ENCODE measurements around the gene PACRG.

The PACRG gene

GRCh38 chr6:163165922-163166321 is 438.1 kb downstream of the PACRG start:
- Mint-ChIP-seq H3K27ac (no peak overlapping the region), H3K4me3 (no peak overlapping the region), H3K9me3 (no peaks in the 10 kb centered on the region), H3K4me1 (no peaks in the 10 kb centered on the region), H3K36me3 (no peaks in the 10 kb centered on the region)
- no peak for ATAC-seq
- DNase-seq (ENCODE audit: low spot score in 2 of 2) = no peak

GRCh38 chr6:163166507-163166906 is 438.7 kb downstream of the PACRG start:
- H3K27ac Mint-ChIP-seq = no peak overlapping the region
- ATAC-seq (no peak), DNase-seq (ENCODE audit: low spot score in 2 of 2) (no peak)
- no peaks in the 10 kb centered on the region for H3K9me3 Mint-ChIP-seq
- H3K4me1 Mint-ChIP-seq = no peaks in the 10 kb centered on the region
- H3K36me3 Mint-ChIP-seq = no peaks in the 10 kb centered on the region
- no peak overlapping the region for H3K4me3 Mint-ChIP-seq

DNA sequence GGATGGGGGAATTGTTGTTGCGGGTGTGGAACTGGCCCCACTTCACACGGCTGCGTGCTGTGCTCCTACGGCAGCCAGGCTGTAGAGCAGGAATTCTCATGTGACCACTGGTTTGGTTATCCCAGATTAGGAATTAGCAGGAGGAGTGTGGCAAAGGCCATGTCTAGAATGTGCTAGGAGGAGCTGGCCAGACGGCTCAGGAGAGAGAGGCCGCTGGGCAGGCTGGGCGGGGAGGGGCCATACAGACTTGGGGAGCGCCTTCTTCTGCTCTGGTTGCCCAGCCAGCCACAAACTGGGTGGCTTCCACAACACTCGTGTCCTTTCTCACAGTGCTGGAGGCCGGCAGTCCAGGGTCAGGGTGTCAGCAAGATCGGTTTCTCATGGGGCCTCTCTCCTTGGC is 441.7 kb downstream of the PACRG start:
- no peak overlapping the region for H3K27ac Mint-ChIP-seq
- no peaks in the 10 kb centered on the region for H3K36me3 Mint-ChIP-seq
- no peaks in the 10 kb centered on the region for H3K4me1 Mint-ChIP-seq
- no peak for ATAC-seq
- H3K9me3 Mint-ChIP-seq = no peaks in the 10 kb centered on the region
- no peak for DNase-seq (ENCODE audit: low spot score in 2 of 2)
- no peak overlapping the region for H3K4me3 Mint-ChIP-seq

GRCh38 chr6:163170294-163170883 is 442.6 kb downstream of the PACRG start:
- Mint-ChIP-seq H3K9me3 (no peaks in the 10 kb centered on the region), H3K4me1 (no peaks in the 10 kb centered on the region), H3K4me3 (no peak overlapping the region), H3K36me3 (no peaks in the 10 kb centered on the region), H3K27ac (no peak overlapping the region)
- ATAC-seq (peak; percentile 50), DNase-seq (ENCODE audit: low spot score in 2 of 2) (peak in 1 of 2 donors; percentile 58)

DNA sequence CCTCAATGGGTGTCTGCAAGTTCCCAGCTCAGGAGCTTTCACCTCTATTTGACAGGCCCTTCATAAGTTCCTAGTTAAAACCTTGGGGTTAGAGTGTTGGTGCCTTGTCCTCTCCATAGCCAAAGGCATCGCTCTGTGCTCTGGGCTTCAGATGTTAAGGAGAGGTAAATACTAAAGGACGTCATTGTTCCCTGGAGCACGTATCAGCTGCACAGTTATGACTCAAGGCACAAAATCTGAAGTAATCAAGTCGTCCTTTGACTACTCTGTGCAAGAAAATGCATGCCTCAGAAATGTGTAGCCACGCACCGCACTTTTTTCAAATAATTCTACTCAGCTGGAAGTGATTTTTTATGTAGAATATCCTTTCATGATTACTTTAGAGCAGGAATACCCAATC is 446.0 kb downstream of the PACRG start:
- H3K36me3 Mint-ChIP-seq = no peaks in the 10 kb centered on the region
- H3K4me3 Mint-ChIP-seq = no peak overlapping the region
- ATAC-seq = no peak

GRCh38 chr6:163175301-163175700 is 447.5 kb downstream of the PACRG start:
- no peak for DNase-seq (ENCODE audit: low spot score in 2 of 2)
- H3K27ac Mint-ChIP-seq = no peak overlapping the region
- ATAC-seq = no peak
- no peaks in the 10 kb centered on the region for H3K9me3 Mint-ChIP-seq
- H3K4me3 Mint-ChIP-seq = no peak overlapping the region
- no peaks in the 10 kb centered on the region for H3K4me1 Mint-ChIP-seq
- H3K36me3 Mint-ChIP-seq = no peaks in the 10 kb centered on the region

More for the DNA sequence above, 446.0 kb downstream of the PACRG start:
- Mint-ChIP-seq H3K9me3 (no peaks in the 10 kb centered on the region), H3K27ac (no peak overlapping the region), H3K4me1 (no peaks in the 10 kb centered on the region)
- no peak for DNase-seq (ENCODE audit: low spot score in 2 of 2)

DNA sequence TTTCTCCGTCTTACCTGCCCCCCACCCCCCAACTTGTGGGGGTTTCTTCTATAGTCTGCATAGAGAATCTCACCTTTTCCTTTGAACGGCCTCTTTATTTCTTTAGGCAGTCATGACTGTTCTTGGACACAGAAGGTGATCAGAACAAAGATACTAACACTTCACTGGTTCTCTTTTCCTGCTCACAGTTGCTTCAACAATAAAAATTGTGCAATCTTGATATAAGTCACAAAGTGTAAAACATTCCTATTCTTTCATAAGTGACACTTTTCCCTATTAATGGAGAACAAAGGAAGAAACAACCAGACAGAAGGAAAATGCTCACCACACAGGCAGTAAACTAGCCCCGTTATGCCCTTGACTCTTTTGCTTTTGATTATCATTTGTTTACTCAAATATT is 448.3 kb downstream of the PACRG start:
- Mint-ChIP-seq H3K4me3 (no peak overlapping the region), H3K27ac (no peak overlapping the region), H3K9me3 (no peaks in the 10 kb centered on the region), H3K4me1 (no peaks in the 10 kb centered on the region), H3K36me3 (no peaks in the 10 kb centered on the region)
- DNase-seq (ENCODE audit: low spot score in 2 of 2) (no peak), ATAC-seq (no peak)

- Mint-ChIP-seq H3K9me3 (no peaks in the 10 kb centered on the region), H3K27ac (no peak overlapping the region), H3K4me3 (no peak overlapping the region), H3K36me3 (no peaks in the 10 kb centered on the region), H3K4me1 (no peaks in the 10 kb centered on the region)
- ATAC-seq (no peak), DNase-seq (ENCODE audit: low spot score in 2 of 2) (no peak)
These were observed 449.2 kb downstream of the PACRG start for GRCh38 chr6:163177007-163177406.

DNA sequence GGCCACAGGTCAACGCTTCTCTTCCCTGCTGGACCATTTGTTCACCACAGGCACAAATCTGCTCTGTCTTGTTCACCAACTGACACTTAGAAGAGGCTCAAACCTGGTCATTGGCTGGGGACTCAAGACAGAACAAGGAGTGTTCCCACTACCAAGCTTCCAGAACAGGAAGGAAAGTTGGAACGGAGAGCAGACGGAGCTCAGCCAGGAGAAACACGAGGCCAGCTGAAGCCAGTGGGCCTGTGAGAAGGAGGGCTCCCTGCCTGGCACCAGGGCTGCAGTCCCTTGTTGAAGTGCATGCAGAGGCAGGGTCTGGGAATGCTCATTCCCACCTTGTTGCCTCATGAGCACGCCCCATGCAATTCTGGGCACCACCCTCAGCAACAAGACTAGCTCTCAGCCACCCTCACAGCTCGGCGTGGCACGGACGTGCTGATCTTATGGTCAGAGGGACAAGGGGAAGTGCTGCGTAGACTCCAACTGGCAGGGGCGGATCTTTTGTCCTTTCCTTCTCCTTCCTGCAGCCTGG is 450.2 kb downstream of the PACRG start:
- Mint-ChIP-seq H3K9me3 (no peaks in the 10 kb centered on the region), H3K36me3 (no peaks in the 10 kb centered on the region), H3K4me1 (no peaks in the 10 kb centered on the region), H3K27ac (no peak overlapping the region), H3K4me3 (no peak overlapping the region)
- DNase-seq (ENCODE audit: low spot score in 2 of 2) = no peak
- ATAC-seq = peak; percentile 11

- no peaks in the 10 kb centered on the region for H3K4me1 Mint-ChIP-seq
- H3K4me3 Mint-ChIP-seq = no peak overlapping the region
- ATAC-seq (no peak), DNase-seq (ENCODE audit: low spot score in 2 of 2) (no peak)
- no peaks in the 10 kb centered on the region for H3K9me3 Mint-ChIP-seq
- no peaks in the 10 kb centered on the region for H3K36me3 Mint-ChIP-seq
- no peak overlapping the region for H3K27ac Mint-ChIP-seq
These were observed 451.3 kb downstream of the PACRG start for GRCh38 chr6:163179061-163179460.

GRCh38 chr6:163179721-163180120 is 451.9 kb downstream of the PACRG start:
- Mint-ChIP-seq H3K4me3 (no peak overlapping the region), H3K9me3 (no peaks in the 10 kb centered on the region), H3K4me1 (no peaks in the 10 kb centered on the region), H3K36me3 (no peaks in the 10 kb centered on the region), H3K27ac (no peak overlapping the region)
- ATAC-seq (no peak), DNase-seq (ENCODE audit: low spot score in 2 of 2) (no peak)

- no peak for ATAC-seq
- Mint-ChIP-seq H3K4me1 (no peaks in the 10 kb centered on the region), H3K9me3 (no peaks in the 10 kb centered on the region), H3K36me3 (no peaks in the 10 kb centered on the region), H3K27ac (no peak overlapping the region), H3K4me3 (no peak overlapping the region)
- DNase-seq (ENCODE audit: low spot score in 2 of 2) = no peak
These were observed 453.2 kb downstream of the PACRG start for GRCh38 chr6:163180874-163181541.

DNA sequence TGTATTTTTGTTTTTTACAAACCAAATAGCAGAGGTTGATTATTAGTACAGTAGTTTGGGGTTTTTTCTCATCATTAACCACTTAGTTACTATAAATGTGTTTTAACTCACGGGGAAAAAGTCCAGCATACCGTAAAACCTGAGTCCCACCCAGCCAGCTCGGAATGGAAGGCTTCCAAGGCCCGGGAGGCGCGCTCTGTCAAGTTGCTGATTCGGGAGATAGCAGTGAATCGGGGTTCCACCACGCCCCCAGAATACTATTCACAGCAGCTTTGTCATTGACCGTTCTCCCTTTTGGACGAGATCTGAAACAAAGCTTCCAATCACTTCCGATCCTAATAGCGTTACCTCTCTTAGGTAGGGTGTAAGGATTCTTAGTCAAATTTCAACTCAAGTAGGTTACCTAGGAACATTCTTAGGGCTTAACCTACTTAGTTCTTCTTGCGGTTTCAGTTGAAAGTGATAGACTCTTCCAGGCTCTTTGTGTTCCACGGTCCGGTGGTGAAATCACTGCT is 453.9 kb downstream of the PACRG start:
- DNase-seq (ENCODE audit: low spot score in 2 of 2) (no peak), ATAC-seq (no peak)
- H3K9me3 Mint-ChIP-seq = no peaks in the 10 kb centered on the region
- no peaks in the 10 kb centered on the region for H3K4me1 Mint-ChIP-seq
- no peak overlapping the region for H3K4me3 Mint-ChIP-seq
- H3K27ac Mint-ChIP-seq = no peak overlapping the region
- H3K36me3 Mint-ChIP-seq = no peaks in the 10 kb centered on the region

- Mint-ChIP-seq H3K4me3 (no peak overlapping the region), H3K4me1 (no peaks in the 10 kb centered on the region), H3K9me3 (no peaks in the 10 kb centered on the region), H3K36me3 (no peaks in the 10 kb centered on the region), H3K27ac (no peak overlapping the region)
- DNase-seq (ENCODE audit: low spot score in 2 of 2) = no peak
- no peak for ATAC-seq
These were observed 454.9 kb downstream of the PACRG start for GRCh38 chr6:163182696-163183095.

DNA sequence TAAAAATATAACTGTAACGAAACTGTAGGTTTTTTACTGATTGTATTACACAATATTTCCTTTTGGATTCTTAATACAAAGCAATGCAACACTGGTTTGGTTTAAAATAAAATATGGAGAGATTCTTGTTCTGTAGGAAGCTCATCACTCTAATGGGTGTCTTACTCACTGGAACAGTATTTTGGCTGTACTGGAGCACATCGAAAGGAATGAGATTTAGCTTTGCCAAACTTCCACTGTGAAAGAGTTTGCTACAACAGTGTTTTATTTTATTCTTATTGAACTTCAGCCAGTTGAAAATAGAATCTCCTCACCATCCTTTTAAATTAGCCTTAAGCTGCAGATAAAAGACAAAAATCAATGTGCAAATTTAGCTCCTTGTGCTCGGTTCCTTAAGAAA is 456.0 kb downstream of the PACRG start:
- Mint-ChIP-seq H3K36me3 (no peaks in the 10 kb centered on the region), H3K27ac (no peak overlapping the region), H3K9me3 (no peaks in the 10 kb centered on the region), H3K4me3 (no peak overlapping the region), H3K4me1 (no peaks in the 10 kb centered on the region)
- DNase-seq (ENCODE audit: low spot score in 2 of 2) (no peak), ATAC-seq (no peak)

DNA sequence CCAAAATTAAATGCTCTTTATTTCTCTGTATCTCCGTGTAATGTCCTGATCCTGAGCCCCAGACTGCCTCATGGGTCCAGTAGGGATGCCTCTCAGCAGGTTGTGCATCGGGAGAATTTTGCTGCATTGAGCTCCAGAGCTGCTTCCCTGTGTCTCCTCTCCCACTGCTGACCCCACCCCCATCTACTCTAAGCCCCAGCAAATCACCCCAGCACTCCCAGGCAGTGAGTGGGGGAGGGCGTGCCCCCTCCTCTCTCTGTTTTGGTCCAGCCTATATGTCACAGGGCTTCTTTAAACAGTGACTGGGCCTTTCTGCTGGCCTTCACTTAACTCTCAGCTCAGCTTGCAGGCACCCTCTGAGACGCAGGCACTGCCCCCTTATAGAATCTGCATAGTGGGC is 458.0 kb downstream of the PACRG start:
- Mint-ChIP-seq H3K27ac (no peak overlapping the region), H3K36me3 (no peaks in the 10 kb centered on the region), H3K4me3 (no peak overlapping the region), H3K4me1 (no peaks in the 10 kb centered on the region), H3K9me3 (no peaks in the 10 kb centered on the region)
- no peak for DNase-seq (ENCODE audit: low spot score in 2 of 2)
- ATAC-seq = peak; percentile 17
